ENCODE measurements around the gene PRKCH. TPM values are rescaled to one million over a fixed set of nuclear protein-coding genes. Genes with fewer than 3 reads are reported as not detected.

Gene PRKCH
- total and polyA plus RNA-seq, 9 of the 15 experiments (the other 6 are each of a cell fraction or from before 2014, with no cell fraction given): 0.61 to 4.4 (median 4.0) TPM

DNA sequence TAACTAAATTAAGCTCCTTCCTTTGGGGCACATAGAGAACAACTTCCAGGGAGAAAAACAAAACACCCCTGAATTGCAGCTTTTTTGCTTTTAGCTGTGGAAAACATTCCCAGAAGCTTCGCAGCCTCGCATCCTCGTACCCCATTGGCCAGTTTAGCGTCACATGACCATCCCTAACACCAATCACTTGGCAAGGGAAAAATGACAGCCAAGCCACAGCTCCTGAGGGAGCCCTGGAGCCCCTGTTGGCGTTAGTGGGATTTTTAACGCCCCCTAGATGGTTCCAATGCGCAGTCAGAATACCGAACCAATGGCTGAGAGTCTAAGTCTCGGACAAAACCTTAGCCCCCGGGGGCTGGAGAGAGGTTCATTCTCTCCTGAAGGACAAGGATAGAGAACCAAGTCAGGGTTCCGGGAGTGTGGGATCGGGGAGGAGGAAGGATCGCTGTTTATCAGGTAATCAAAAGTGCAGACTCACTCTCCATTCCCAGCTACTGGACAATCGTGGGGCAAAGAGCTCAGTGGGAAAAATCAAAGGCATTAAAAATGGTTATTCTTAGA, 238.3 kb downstream of the PRKCH start (continued):
- TF ChIP-seq, protein P1, sequence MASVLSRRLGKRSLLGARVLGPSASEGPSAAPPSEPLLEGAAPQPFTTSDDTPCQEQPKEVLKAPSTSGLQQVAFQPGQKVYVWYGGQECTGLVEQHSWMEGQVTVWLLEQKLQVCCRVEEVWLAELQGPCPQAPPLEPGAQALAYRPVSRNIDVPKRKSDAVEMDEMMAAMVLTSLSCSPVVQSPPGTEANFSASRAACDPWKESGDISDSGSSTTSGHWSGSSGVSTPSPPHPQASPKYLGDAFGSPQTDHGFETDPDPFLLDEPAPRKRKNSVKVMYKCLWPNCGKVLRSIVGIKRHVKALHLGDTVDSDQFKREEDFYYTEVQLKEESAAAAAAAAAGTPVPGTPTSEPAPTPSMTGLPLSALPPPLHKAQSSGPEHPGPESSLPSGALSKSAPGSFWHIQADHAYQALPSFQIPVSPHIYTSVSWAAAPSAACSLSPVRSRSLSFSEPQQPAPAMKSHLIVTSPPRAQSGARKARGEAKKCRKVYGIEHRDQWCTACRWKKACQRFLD (CRISPR knock-in tag; IDR thresholded peaks at IDR 0.05): peak; percentile 39; the same call in 1 of the 2 replicates
- TF ChIP-seq ZFP36 (IDR thresholded peaks at IDR 0.05; ENCODE audit: low read depth, low read length, partially characterized antibody): no peak
- TF ChIP-seq MAFF (IDR thresholded peaks at IDR 0.05; ENCODE audit: low read length): peak; percentile 11; the same call in 1 of the 2 replicates
- 0 out of 2 replicates have a peak, but pooled peaks have one; percentile 10 for TF ChIP-seq POLR2H (tag; IDR thresholded peaks at IDR 0.05; ENCODE audit: low read depth)
- no peak for TF ChIP-seq ETS2 (tag; IDR thresholded peaks at IDR 0.05; ENCODE audit: borderline replicate concordance, poor library complexity, severe bottlenecking)

DNA sequence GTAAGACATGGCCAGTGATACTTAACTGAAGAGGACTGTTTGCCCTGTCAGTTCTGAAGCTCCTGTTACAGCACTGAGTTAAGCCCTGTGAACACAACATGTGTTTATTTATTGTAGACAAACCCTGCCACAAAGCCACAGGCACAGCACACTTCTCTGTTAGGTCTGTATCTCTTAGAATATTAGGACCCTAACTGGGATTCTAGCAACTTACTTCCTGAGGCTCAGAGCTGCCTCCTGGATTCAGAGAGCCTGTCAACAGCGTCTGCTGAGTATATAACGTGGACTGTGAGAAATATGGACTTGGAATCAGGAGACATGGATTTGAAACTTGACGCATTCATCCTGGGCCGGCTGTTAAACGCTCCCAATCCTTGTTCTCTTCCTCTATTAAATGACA, 238.9 kb downstream of the PRKCH start:
- POLR2A ChIA-PET: interaction anchor here (0.6 to 1.3 kb wide), 3 partner anchors 9 to 199 kb away, joined by 3 to 4 read pairs (median 3); no protein-coding TSS in a partner anchor
- no peak for FAIRE-seq

More for the DNA sequence above, 238.9 kb downstream of the PRKCH start:
- no peaks in the 10 kb centered on the region for H3K27me3 ChIP-seq (ENCODE audit: control insufficient read depth in 2 of 2, insufficient read depth in 2 of 2, low read length in 2 of 2)
- in situ Hi-C loops (cut with MboI) (no loop called here), intact Hi-C loops (cut with micrococcal nuclease) (loop anchor here (5.0 kb wide), 1 partner anchor 137 kb away; the partner anchor contains the start of gene HIF1A)
- H2AFZ ChIP-seq (ENCODE audit: low read depth, low read length): peak overlapping the region; percentile 85
- no peaks in the 10 kb centered on the region for H3K9me3 ChIP-seq (replicated peaks; ENCODE audit: control insufficient read depth, insufficient read depth, low read depth, low read length)
- H4K20me1 ChIP-seq (replicated peaks; ENCODE audit: control insufficient read depth, insufficient read depth, low read length): no peaks in the 10 kb centered on the region
- ATAC-seq (peak; percentile 13), DNase-seq (ENCODE audit: extremely low read depth in 1 of 4, low spot score in 3 of 4) (no peak)
- TF ChIP-seq CREB1 (IDR thresholded peaks at IDR 0.05) (no peak), CREB1 (CRISPR knock-in tag; IDR thresholded peaks at IDR 0.05) (no peak), ZNF41 (CRISPR knock-in tag; conservative IDR thresholded peaks at IDR 0.05) (no peak), ZC3H4 (CRISPR knock-in tag; IDR thresholded peaks at IDR 0.05; ENCODE audit: borderline replicate concordance) (no peak), GTF2A2 (tag; IDR thresholded peaks at IDR 0.05) (no peak), HNRNPLL (IDR thresholded peaks at IDR 0.05; ENCODE audit: low read depth, low read length, poor library complexity, severe bottlenecking) (no peak), ZNF263 (CRISPR knock-in tag; IDR thresholded peaks at IDR 0.05; ENCODE audit: borderline replicate concordance) (no peak), ZNF507 (tag; conservative IDR thresholded peaks at IDR 0.05) (no peak), FOXP4 (CRISPR knock-in tag; IDR thresholded peaks at IDR 0.05; ENCODE audit: borderline replicate concordance) (no peak)
- no peaks in the 10 kb centered on the region for H3K36me3 ChIP-seq (ENCODE audit: control insufficient read depth, insufficient read depth, low read length)
- H3K9me1 ChIP-seq (ENCODE audit: control insufficient read depth, insufficient read depth, low read length): no peaks in the 10 kb centered on the region
- H3K4me3 ChIP-seq: no peak overlapping the region
- no TSS peak for BruUV-seq (replicated peaks)
- no peaks in the 10 kb centered on the region for H3K79me2 ChIP-seq (ENCODE audit: control insufficient read depth, insufficient read depth, low read length)
- peak overlapping the region; percentile 58 for H3K27ac ChIP-seq (ENCODE audit: extremely low read depth, low read depth, low read length)
- peak overlapping the region in 1 of 2 experiments; percentile 52; a peak in 2 of 4 replicates for H3K9ac ChIP-seq (ENCODE audit: insufficient read depth in 1 of 2, low read depth in 2 of 2, low read length in 2 of 2)
- H3K4me2 ChIP-seq (ENCODE audit: insufficient read depth, low read length): peak overlapping the region; percentile 65
- WGBS (ENCODE audit: insufficient coverage, low coverage, missing lambda C conversion rate): 56% methylated on average over 5 of the region's 5 CpGs
- CTCF ChIA-PET (ENCODE audit: low intra/inter-chr PET ratio): no interaction called here
- peaks cover 29 to 54% of the 10 kb centered on the region in 2 experiments for H3K4me1 ChIP-seq (replicated peaks in 1 of 2; ENCODE audit: control insufficient read depth in 2 of 2, insufficient read depth in 2 of 2, low read length in 2 of 2)
